Measurements from ENCODE around the gene DDAH1. TPM values are rescaled to one million over a fixed set of nuclear protein-coding genes. Genes with fewer than 3 reads are reported as not detected.

Gene DDAH1
- total RNA-seq, 1 experiment from 2014 or later: 0.15 TPM

GRCh38 chr1:85327759-85328158 is 137.2 kb downstream of the DDAH1 start:
- Histone ChIP-seq H3K4me3 (ENCODE audit: low read length) (no peak overlapping the region), H2AFZ (ENCODE audit: low read length) (no peak overlapping the region), H3K79me2 (ENCODE audit: low read length) (no peaks in the 10 kb centered on the region), H3K4me1 (ENCODE audit: low read length) (no peaks in the 10 kb centered on the region), H3K4me2 (ENCODE audit: low read depth, low read length, poor library complexity, severe bottlenecking) (no peak overlapping the region), H3K27me3 (ENCODE audit: low read length) (no peaks in the 10 kb centered on the region), H4K20me1 (ENCODE audit: insufficient read depth, low read depth, low read length) (no peaks in the 10 kb centered on the region), H3K9me2 (replicated peaks; ENCODE audit: insufficient read depth, low read length) (no peaks in the 10 kb centered on the region), H3K27ac (ENCODE audit: low read length) (no peak overlapping the region), H3K36me3 (ENCODE audit: insufficient read depth, low read length) (no peaks in the 10 kb centered on the region), H3K9ac (ENCODE audit: low read length) (no peak overlapping the region), H3K9me3 (ENCODE audit: low read length) (no peaks in the 10 kb centered on the region)
- DNase-seq: no peak

GRCh38 chr1:85326851-85327250 is 138.1 kb downstream of the DDAH1 start:
- Histone ChIP-seq H3K4me1 (ENCODE audit: low read length) (no peaks in the 10 kb centered on the region), H3K4me2 (ENCODE audit: low read depth, low read length, poor library complexity, severe bottlenecking) (no peak overlapping the region), H4K20me1 (ENCODE audit: insufficient read depth, low read depth, low read length) (no peaks in the 10 kb centered on the region), H3K9ac (ENCODE audit: low read length) (no peak overlapping the region), H3K27ac (ENCODE audit: low read length) (no peak overlapping the region), H3K36me3 (ENCODE audit: insufficient read depth, low read length) (no peaks in the 10 kb centered on the region), H3K9me2 (replicated peaks; ENCODE audit: insufficient read depth, low read length) (no peaks in the 10 kb centered on the region), H2AFZ (ENCODE audit: low read length) (no peak overlapping the region), H3K4me3 (ENCODE audit: low read length) (no peak overlapping the region), H3K79me2 (ENCODE audit: low read length) (no peaks in the 10 kb centered on the region), H3K27me3 (ENCODE audit: low read length) (no peaks in the 10 kb centered on the region), H3K9me3 (ENCODE audit: low read length) (no peaks in the 10 kb centered on the region)
- no peak for DNase-seq

GRCh38 chr1:85326336-85326735 is 138.6 kb downstream of the DDAH1 start:
- Histone ChIP-seq H4K20me1 (ENCODE audit: insufficient read depth, low read depth, low read length) (no peaks in the 10 kb centered on the region), H3K4me3 (ENCODE audit: low read length) (no peak overlapping the region), H3K9ac (ENCODE audit: low read length) (no peak overlapping the region), H3K9me2 (replicated peaks; ENCODE audit: insufficient read depth, low read length) (no peaks in the 10 kb centered on the region), H3K27ac (ENCODE audit: low read length) (no peak overlapping the region), H3K9me3 (ENCODE audit: low read length) (no peaks in the 10 kb centered on the region), H2AFZ (ENCODE audit: low read length) (no peak overlapping the region), H3K79me2 (ENCODE audit: low read length) (no peaks in the 10 kb centered on the region), H3K4me2 (ENCODE audit: low read depth, low read length, poor library complexity, severe bottlenecking) (no peak overlapping the region), H3K27me3 (ENCODE audit: low read length) (no peaks in the 10 kb centered on the region), H3K36me3 (ENCODE audit: insufficient read depth, low read length) (no peaks in the 10 kb centered on the region), H3K4me1 (ENCODE audit: low read length) (no peaks in the 10 kb centered on the region)
- no peak for DNase-seq

- no peak for DNase-seq
- Histone ChIP-seq H3K27me3 (ENCODE audit: low read length) (no peaks in the 10 kb centered on the region), H4K20me1 (ENCODE audit: insufficient read depth, low read depth, low read length) (no peaks in the 10 kb centered on the region), H3K4me1 (ENCODE audit: low read length) (no peaks in the 10 kb centered on the region), H3K9ac (ENCODE audit: low read length) (no peak overlapping the region), H3K4me3 (ENCODE audit: low read length) (no peak overlapping the region), H3K79me2 (ENCODE audit: low read length) (no peaks in the 10 kb centered on the region), H3K9me2 (replicated peaks; ENCODE audit: insufficient read depth, low read length) (no peaks in the 10 kb centered on the region), H3K9me3 (ENCODE audit: low read length) (no peaks in the 10 kb centered on the region), H3K27ac (ENCODE audit: low read length) (no peak overlapping the region), H3K36me3 (ENCODE audit: insufficient read depth, low read length) (no peaks in the 10 kb centered on the region), H3K4me2 (ENCODE audit: low read depth, low read length, poor library complexity, severe bottlenecking) (no peak overlapping the region), H2AFZ (ENCODE audit: low read length) (no peak overlapping the region)
Observed at GRCh38 chr1:85325920-85326319, 139.0 kb downstream of the DDAH1 start.

- Histone ChIP-seq H3K9ac (ENCODE audit: low read length) (no peak overlapping the region), H3K4me1 (ENCODE audit: low read length) (no peaks in the 10 kb centered on the region), H3K79me2 (ENCODE audit: low read length) (no peaks in the 10 kb centered on the region), H3K4me3 (ENCODE audit: low read length) (no peak overlapping the region), H3K4me2 (ENCODE audit: low read depth, low read length, poor library complexity, severe bottlenecking) (no peak overlapping the region), H3K36me3 (ENCODE audit: insufficient read depth, low read length) (no peaks in the 10 kb centered on the region), H3K9me2 (replicated peaks; ENCODE audit: insufficient read depth, low read length) (no peaks in the 10 kb centered on the region), H3K9me3 (ENCODE audit: low read length) (no peaks in the 10 kb centered on the region), H3K27ac (ENCODE audit: low read length) (no peak overlapping the region), H2AFZ (ENCODE audit: low read length) (no peak overlapping the region), H3K27me3 (ENCODE audit: low read length) (no peaks in the 10 kb centered on the region), H4K20me1 (ENCODE audit: insufficient read depth, low read depth, low read length) (no peaks in the 10 kb centered on the region)
- no peak for DNase-seq
Observed at GRCh38 chr1:85323770-85324169, 141.2 kb downstream of the DDAH1 start.

- no peaks in the 10 kb centered on the region for H4K20me1 ChIP-seq (ENCODE audit: insufficient read depth, low read depth, low read length)
- H3K4me2 ChIP-seq (ENCODE audit: low read depth, low read length, poor library complexity, severe bottlenecking): no peak overlapping the region
- no peaks in the 10 kb centered on the region for H3K4me1 ChIP-seq (ENCODE audit: low read length)
- H3K27ac ChIP-seq (ENCODE audit: low read length): no peak overlapping the region
- H3K9ac ChIP-seq (ENCODE audit: low read length): no peak overlapping the region
- DNase-seq: no peak
- H3K79me2 ChIP-seq (ENCODE audit: low read length): no peaks in the 10 kb centered on the region
- no peaks in the 10 kb centered on the region for H3K9me2 ChIP-seq (replicated peaks; ENCODE audit: insufficient read depth, low read length)
- H3K9me3 ChIP-seq (ENCODE audit: low read length): no peaks in the 10 kb centered on the region
- no peaks in the 10 kb centered on the region for H3K36me3 ChIP-seq (ENCODE audit: insufficient read depth, low read length)
- no peak overlapping the region for H2AFZ ChIP-seq (ENCODE audit: low read length)
- no peaks in the 10 kb centered on the region for H3K27me3 ChIP-seq (ENCODE audit: low read length)
- H3K4me3 ChIP-seq (ENCODE audit: low read length): no peak overlapping the region
Observed at GRCh38 chr1:85322655-85323054, 142.3 kb downstream of the DDAH1 start.

GRCh38 chr1:85321237-85321964 is 143.6 kb downstream of the DDAH1 start:
- H3K9me2 ChIP-seq (replicated peaks; ENCODE audit: insufficient read depth, low read length): no peaks in the 10 kb centered on the region
- no peaks in the 10 kb centered on the region for H3K79me2 ChIP-seq (ENCODE audit: low read length)
- no peaks in the 10 kb centered on the region for H3K27me3 ChIP-seq (ENCODE audit: low read length)
- no peak overlapping the region for H3K4me3 ChIP-seq (ENCODE audit: low read length)
- H3K4me2 ChIP-seq (ENCODE audit: low read depth, low read length, poor library complexity, severe bottlenecking): no peak overlapping the region
- no peak overlapping the region for H3K9ac ChIP-seq (ENCODE audit: low read length)
- H3K36me3 ChIP-seq (ENCODE audit: insufficient read depth, low read length): no peaks in the 10 kb centered on the region
- no peaks in the 10 kb centered on the region for H3K4me1 ChIP-seq (ENCODE audit: low read length)
- H3K27ac ChIP-seq (ENCODE audit: low read length): no peak overlapping the region
- no peaks in the 10 kb centered on the region for H3K9me3 ChIP-seq (ENCODE audit: low read length)
- H2AFZ ChIP-seq (ENCODE audit: low read length): no peak overlapping the region
- no peak for DNase-seq
- H4K20me1 ChIP-seq (ENCODE audit: insufficient read depth, low read depth, low read length): no peaks in the 10 kb centered on the region

GRCh38 chr1:85320371-85321131 is 144.4 kb downstream of the DDAH1 start:
- Histone ChIP-seq H4K20me1 (ENCODE audit: insufficient read depth, low read depth, low read length) (no peaks in the 10 kb centered on the region), H2AFZ (ENCODE audit: low read length) (no peak overlapping the region), H3K27me3 (ENCODE audit: low read length) (no peaks in the 10 kb centered on the region), H3K9me2 (replicated peaks; ENCODE audit: insufficient read depth, low read length) (no peaks in the 10 kb centered on the region), H3K27ac (ENCODE audit: low read length) (no peak overlapping the region), H3K79me2 (ENCODE audit: low read length) (no peaks in the 10 kb centered on the region), H3K4me3 (ENCODE audit: low read length) (no peak overlapping the region), H3K4me1 (ENCODE audit: low read length) (no peaks in the 10 kb centered on the region), H3K9ac (ENCODE audit: low read length) (no peak overlapping the region), H3K4me2 (ENCODE audit: low read depth, low read length, poor library complexity, severe bottlenecking) (no peak overlapping the region), H3K9me3 (ENCODE audit: low read length) (no peaks in the 10 kb centered on the region), H3K36me3 (ENCODE audit: insufficient read depth, low read length) (no peaks in the 10 kb centered on the region)
- no peak for DNase-seq

Measured in Karpas-422 (cell line).